Activated naive CD8-positive, alpha-beta T cell (primary cell): ENCODE results near the gene ZNF79.

Source experiments
- H3K27ac Mint-ChIP-seq: one replicate; pipeline ENCODE4 v1.8.0; 2021; ENCODE audit warnings: mixed read lengths
- H3K27me3 Mint-ChIP-seq: one replicate; pipeline ENCODE4 v1.8.0; 2021; ENCODE audit warnings: mixed read lengths
- H3K36me3 Mint-ChIP-seq: one replicate; pipeline ENCODE4 v1.8.0; 2021; ENCODE audit warnings: mixed read lengths
- H3K4me1 Mint-ChIP-seq: one replicate; pipeline ENCODE4 v1.8.0; 2021; ENCODE audit warnings: low read depth, mixed read lengths
- H3K4me3 Mint-ChIP-seq: one replicate; pipeline ENCODE4 v1.8.0; 2021; ENCODE audit warnings: mild to moderate bottlenecking, mixed read lengths
- H3K9me3 Mint-ChIP-seq: one replicate; pipeline ENCODE4 v1.8.0; 2021; ENCODE audit warnings: low read depth, mixed read lengths

The ZNF79 gene

GRCh38 chr9:127430415-127430814 lies 6.2 kb downstream of the ZNF79 start:
- Mint-ChIP-seq H3K4me1 (peaks cover 33% of the 10 kb centered on the region), H3K9me3 (no peaks in the 10 kb centered on the region), H3K27me3 (no peaks in the 10 kb centered on the region), H3K27ac (peak overlapping the region; percentile 8), H3K4me3 (no peak overlapping the region), H3K36me3 (peaks cover 32% of the 10 kb centered on the region)

- Mint-ChIP-seq H3K4me1 (peaks cover 11% of the 10 kb centered on the region), H3K9me3 (no peaks in the 10 kb centered on the region), H3K4me3 (peak overlapping the region; percentile 7), H3K27ac (peak overlapping the region; percentile 50), H3K27me3 (no peaks in the 10 kb centered on the region), H3K36me3 (peaks cover 20% of the 10 kb centered on the region)
These were observed 13.5 kb downstream of the ZNF79 start for GRCh38 chr9:127437497-127438264.

GRCh38 chr9:127438394-127438793 lies 14.2 kb downstream of the ZNF79 start:
- Mint-ChIP-seq H3K4me1 (peaks cover 11% of the 10 kb centered on the region), H3K9me3 (no peaks in the 10 kb centered on the region), H3K36me3 (peaks cover 20% of the 10 kb centered on the region), H3K27me3 (no peaks in the 10 kb centered on the region), H3K4me3 (no peak overlapping the region), H3K27ac (no peak overlapping the region)

GRCh38 chr9:127444283-127444920 lies 20.2 kb downstream of the ZNF79 start:
- no peak overlapping the region for H3K4me3 Mint-ChIP-seq
- no peaks in the 10 kb centered on the region for H3K27me3 Mint-ChIP-seq
- H3K9me3 Mint-ChIP-seq, result no peaks in the 10 kb centered on the region
- peaks cover 35% of the 10 kb centered on the region for H3K36me3 Mint-ChIP-seq
- H3K4me1 Mint-ChIP-seq, result peaks cover 29% of the 10 kb centered on the region
- H3K27ac Mint-ChIP-seq, result peak overlapping the region; percentile 89

GRCh38 chr9:127444921-127445850 lies 21.0 kb downstream of the ZNF79 start:
- H3K36me3 Mint-ChIP-seq, result peaks cover 40% of the 10 kb centered on the region
- H3K4me1 Mint-ChIP-seq, result peaks cover 35% of the 10 kb centered on the region
- H3K4me3 Mint-ChIP-seq, result no peak overlapping the region
- H3K27me3 Mint-ChIP-seq, result no peaks in the 10 kb centered on the region
- peak overlapping the region; percentile 89 for H3K27ac Mint-ChIP-seq
- no peaks in the 10 kb centered on the region for H3K9me3 Mint-ChIP-seq

- Mint-ChIP-seq H3K9me3 (no peaks in the 10 kb centered on the region), H3K27me3 (no peaks in the 10 kb centered on the region), H3K4me1 (peaks cover 37% of the 10 kb centered on the region), H3K36me3 (peaks cover 37% of the 10 kb centered on the region), H3K27ac (peak overlapping the region; percentile 89), H3K4me3 (peak overlapping the region; percentile 5)
These were observed 21.9 kb downstream of the ZNF79 start for GRCh38 chr9:127445851-127446712.

GRCh38 chr9:127446713-127447415 lies 22.7 kb downstream of the ZNF79 start:
- peak overlapping the region; percentile 97 for H3K27ac Mint-ChIP-seq
- H3K4me1 Mint-ChIP-seq, result peaks cover 37% of the 10 kb centered on the region
- no peaks in the 10 kb centered on the region for H3K27me3 Mint-ChIP-seq
- peak overlapping the region; percentile 96 for H3K4me3 Mint-ChIP-seq
- H3K36me3 Mint-ChIP-seq, result peaks cover 37% of the 10 kb centered on the region
- no peaks in the 10 kb centered on the region for H3K9me3 Mint-ChIP-seq

DNA sequence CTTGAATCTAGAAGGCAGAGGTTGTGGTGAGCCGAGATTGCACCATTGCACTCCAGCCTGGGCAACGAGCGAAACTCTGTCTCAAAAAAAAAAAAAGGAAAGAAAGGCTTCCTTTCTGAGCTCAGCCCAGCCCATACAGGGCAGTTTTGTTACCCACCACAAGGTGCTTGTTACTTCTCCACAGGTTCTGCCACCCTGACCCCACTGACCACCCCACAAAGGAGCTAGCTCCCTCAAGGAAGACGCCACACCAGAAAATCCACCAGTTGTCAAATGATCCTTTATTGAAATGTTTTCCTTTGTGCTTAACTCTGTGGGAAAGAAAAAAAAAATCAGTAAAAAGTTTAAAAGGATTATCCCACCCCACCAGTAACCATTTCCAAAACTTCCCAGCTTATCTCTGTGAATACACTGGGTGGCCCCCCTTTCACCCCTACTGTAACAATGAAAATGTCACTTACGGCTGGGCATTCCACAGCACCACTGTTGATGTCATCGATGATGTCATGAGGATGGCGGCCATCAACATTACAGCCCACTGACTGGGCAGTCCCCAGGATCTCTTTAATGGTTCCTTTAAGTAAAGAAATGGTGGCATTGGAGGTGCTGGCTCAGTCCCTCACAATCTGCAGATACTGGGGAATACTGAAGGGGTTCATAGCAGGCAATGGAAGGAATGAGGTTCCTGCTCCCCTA lies 23.4 kb downstream of the ZNF79 start:
- Mint-ChIP-seq H3K4me3 (peak overlapping the region; percentile 96), H3K27ac (peak overlapping the region; percentile 97), H3K4me1 (peaks cover 40% of the 10 kb centered on the region)

DNA sequence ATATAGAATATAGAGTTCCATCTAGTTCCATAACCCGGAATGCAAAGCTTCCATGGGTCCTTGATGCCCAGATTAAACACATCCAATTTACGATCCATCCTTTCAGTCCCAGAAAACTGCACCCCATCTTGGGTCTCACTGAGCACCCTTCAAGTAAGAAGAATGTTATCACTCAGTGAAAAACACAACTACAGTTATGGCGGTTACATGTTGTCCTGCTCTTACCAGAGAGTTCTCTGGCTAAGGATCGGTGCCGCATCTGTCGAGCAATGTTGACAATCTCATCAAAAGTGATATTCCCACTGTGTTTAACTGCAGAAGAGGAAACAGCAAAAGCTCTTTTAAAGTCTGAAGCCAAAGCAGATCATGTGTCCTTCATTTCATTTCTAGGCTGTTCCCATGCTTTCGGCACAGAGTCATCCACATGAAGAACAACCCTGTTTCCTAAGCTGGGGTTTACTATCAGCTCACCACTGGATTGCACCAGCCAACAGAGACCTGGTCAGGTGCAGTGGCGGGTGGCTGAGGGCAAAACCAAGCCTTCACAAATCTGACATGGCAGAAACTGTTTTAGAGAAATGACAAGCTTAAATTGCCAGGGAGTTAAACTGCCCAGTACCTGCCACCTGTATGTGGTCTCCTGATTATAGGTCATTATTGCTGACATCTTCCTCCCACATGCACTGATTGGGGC lies 24.1 kb downstream of the ZNF79 start:
- H3K4me3 Mint-ChIP-seq, result peak overlapping the region; percentile 96
- no peaks in the 10 kb centered on the region for H3K9me3 Mint-ChIP-seq
- no peaks in the 10 kb centered on the region for H3K27me3 Mint-ChIP-seq
- peaks cover 36% of the 10 kb centered on the region for H3K36me3 Mint-ChIP-seq
- H3K4me1 Mint-ChIP-seq, result peaks cover 40% of the 10 kb centered on the region
- H3K27ac Mint-ChIP-seq, result peak overlapping the region; percentile 97

More for the DNA sequence above, 23.4 kb downstream of the ZNF79 start:
- Mint-ChIP-seq H3K36me3 (peaks cover 36% of the 10 kb centered on the region), H3K27me3 (no peaks in the 10 kb centered on the region), H3K9me3 (no peaks in the 10 kb centered on the region)

DNA sequence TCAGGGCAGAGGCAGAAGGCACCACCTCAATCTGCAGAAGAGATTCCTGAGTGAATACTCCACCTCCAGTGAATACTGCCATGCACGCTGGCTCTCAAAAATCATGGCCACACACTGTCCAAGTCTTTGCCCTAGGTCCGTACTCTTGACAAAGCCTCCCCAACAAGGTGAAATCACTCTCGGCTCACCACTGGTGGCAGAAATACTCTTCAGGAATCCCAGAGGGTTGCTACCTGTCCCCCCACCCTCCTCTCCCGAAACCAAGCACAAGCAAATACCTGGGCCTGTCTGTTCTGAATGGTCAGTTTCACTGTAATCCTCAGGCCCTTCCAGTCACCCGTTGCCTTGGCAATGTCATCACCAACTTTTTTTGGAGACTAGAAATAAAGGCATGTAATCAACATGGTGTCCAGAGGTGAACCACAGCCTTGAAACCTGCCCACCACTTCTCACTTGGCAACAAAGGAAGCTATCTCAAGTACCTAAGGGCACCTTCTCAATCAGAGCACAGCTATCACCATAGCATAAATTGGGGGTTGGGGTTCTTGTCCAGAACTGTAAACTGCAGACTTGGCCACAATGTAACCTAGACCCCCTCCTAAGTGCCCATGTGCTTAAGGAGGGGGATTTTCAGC lies 25.3 kb downstream of the ZNF79 start:
- Mint-ChIP-seq H3K36me3 (peaks cover 33% of the 10 kb centered on the region), H3K27ac (peak overlapping the region; percentile 97), H3K4me1 (peaks cover 42% of the 10 kb centered on the region), H3K27me3 (no peaks in the 10 kb centered on the region), H3K9me3 (no peaks in the 10 kb centered on the region), H3K4me3 (peak overlapping the region; percentile 96)

DNA sequence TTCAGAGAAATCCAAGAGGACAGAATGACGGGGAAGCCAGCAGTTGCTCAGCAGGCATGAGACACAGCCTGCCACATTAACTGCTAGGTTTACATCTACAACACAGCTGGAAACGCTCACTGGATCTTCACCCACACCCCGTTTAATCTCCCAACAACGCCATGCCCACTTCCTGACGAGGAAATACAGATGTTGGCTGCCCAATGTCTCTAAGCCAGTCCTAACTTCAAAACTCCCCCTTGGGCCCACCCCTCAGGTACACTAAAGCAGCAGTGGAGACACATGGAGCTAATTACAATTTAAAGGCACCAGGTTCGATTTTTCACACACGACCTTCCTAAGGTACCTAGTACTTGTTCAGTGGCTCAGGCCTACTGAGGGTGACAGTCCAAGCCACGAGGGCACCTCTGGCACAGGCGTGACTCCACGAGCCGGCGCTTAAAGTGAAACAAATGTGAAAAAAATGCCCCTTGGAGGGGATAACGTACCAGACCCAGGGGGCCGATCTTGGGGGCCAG lies 26.1 kb downstream of the ZNF79 start:
- no peaks in the 10 kb centered on the region for H3K27me3 Mint-ChIP-seq
- peak overlapping the region; percentile 97 for H3K27ac Mint-ChIP-seq
- H3K4me1 Mint-ChIP-seq, result peaks cover 42% of the 10 kb centered on the region
- H3K36me3 Mint-ChIP-seq, result peaks cover 30% of the 10 kb centered on the region
- H3K4me3 Mint-ChIP-seq, result peak overlapping the region; percentile 96
- no peaks in the 10 kb centered on the region for H3K9me3 Mint-ChIP-seq

DNA sequence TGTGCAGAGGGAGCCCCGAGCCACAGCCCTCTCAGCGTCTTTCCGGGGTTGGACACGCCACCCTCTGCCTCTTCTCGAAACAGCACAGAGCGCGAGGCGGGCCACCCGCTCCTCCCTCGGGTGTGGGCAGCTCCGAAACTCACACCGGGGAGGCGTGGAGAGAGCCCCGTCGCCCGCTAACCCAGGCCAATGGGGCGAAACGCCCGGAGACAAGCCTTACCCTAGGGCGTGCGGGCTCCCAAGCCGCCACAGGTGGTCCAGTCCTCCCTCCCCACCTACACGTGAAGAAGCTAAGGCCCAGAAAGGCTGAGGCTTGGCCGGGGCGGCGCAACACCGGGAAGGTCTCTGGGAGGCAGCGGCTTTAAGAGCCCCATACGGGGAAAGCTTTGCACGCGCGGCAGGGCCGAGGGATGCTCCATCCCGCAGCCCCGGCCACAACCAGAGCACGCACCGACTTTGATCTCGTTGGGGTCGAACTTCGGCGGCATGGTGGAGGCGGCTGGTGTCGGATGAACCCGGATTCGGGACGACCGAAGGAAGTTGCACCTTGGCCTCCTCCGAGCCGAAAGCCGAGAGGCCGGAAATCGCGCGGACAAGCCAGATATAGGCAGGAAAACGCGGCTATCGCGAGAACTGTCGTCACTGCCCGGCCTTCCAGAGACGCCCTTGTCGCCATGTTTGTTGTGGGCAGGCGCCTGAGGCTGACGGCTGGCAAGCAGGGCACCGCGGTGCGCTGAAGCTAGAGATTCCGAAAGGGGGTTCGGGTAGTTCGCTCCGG lies 26.8 kb downstream of the ZNF79 start, which contains the start of the genes LRSAM1 and RPL12:
Gene LRSAM1 (plus strand): TSS at position 681 of the 778 bp plus-strand sequence. CDS start 3,018 bp downstream, outside the sequence.
Gene RPL12 (minus strand): TSS at position 577 of the 778 bp plus-strand sequence. CDS start 89 bp downstream, at position 488.
- Mint-ChIP-seq H3K36me3 (peaks cover 27% of the 10 kb centered on the region), H3K27me3 (no peaks in the 10 kb centered on the region), H3K4me1 (peaks cover 38% of the 10 kb centered on the region), H3K4me3 (peak within 1 kb of the TSS; percentile 96), H3K9me3 (no peaks in the 10 kb centered on the region), H3K27ac (peak within 1 kb of the TSS; percentile 97)
